OCI-LY7 (cell line): ENCODE measurements around the gene THAP8. TPM values are rescaled to one million over a fixed set of nuclear protein-coding genes. Genes with fewer than 3 reads are reported as not detected.
"Not testable (repeated sequence)": the region's sequence is repeated elsewhere in the genome, so short reads cannot be mapped to it uniquely, and the experiment has no call there.

Experiments
- BruUV-seq: library from RNA; stranded (reverse); fragments of 400-500 nt; replicated peaks from 2 replicates; lab custom pipeline; 2021; lab: Mats Ljungman, UMichigan
- CTCF ChIA-PET: fragments of 300-600 bp; sonication (Branson Sonifier 250); formaldehyde crosslinking; loops from one replicate; lab custom pipeline; 2022; ENCODE audit warnings: antibody characterized with exemption; ENCODE audit not compliant: unreplicated experiment; lab: Charles Lee
- POLR2A ChIA-PET: fragments of 300-600 bp; sonication (Branson Sonifier 250); formaldehyde crosslinking; loops from one replicate; lab custom pipeline; 2022; ENCODE audit warnings: antibody characterized with exemption; lab: Charles Lee
- DNase-seq: peaks from one replicate; pipeline ENCODE4 v3.0.0-alpha.2; 2015; ENCODE audit warnings: low spot score
- H2AFZ ChIP-seq: fragments of 200-600 bp; sonication (generic), shearing (Covaris generic); 2 replicates; pipeline ENCODE4 v1.6.1; 2014; ENCODE audit warnings: mild to moderate bottlenecking, antibody characterized with exemption, low read length, moderate library complexity
- H3K27ac ChIP-seq: fragments of 200-600 bp; sonication (generic); 2 replicates; pipeline ENCODE4 v1.5.1; 2014; ENCODE audit warnings: mixed run types, low read depth, mild to moderate bottlenecking, moderate library complexity, low read length, inconsistent platforms; ENCODE audit not compliant: poor library complexity, severe bottlenecking
- H3K36me3 ChIP-seq: fragments of 200-600 bp; sonication (generic); 2 replicates; pipeline ENCODE4 v1.6.1; 2014; ENCODE audit warnings: mild to moderate bottlenecking, antibody characterized with exemption, low read length, moderate library complexity, mixed read lengths; ENCODE audit not compliant: insufficient read depth
- H3K4me1 ChIP-seq: fragments of 200-600 bp; sonication (generic); 2 replicates; pipeline ENCODE4 v1.5.1; 2014; ENCODE audit warnings: mild to moderate bottlenecking, low read length; ENCODE audit not compliant: insufficient read depth, poor library complexity, severe bottlenecking
- H3K4me2 ChIP-seq: fragments of 200-600 bp; sonication (generic); 2 replicates; pipeline ENCODE4 v1.6.1; 2014; ENCODE audit warnings: mild to moderate bottlenecking, low read length
- H3K4me3 ChIP-seq: fragments of 200-600 bp; sonication (generic); 2 replicates; pipeline ENCODE4 v1.5.1; 2014; ENCODE audit warnings: mild to moderate bottlenecking, low read depth, low read length; ENCODE audit not compliant: poor library complexity, severe bottlenecking
- H3K79me2 ChIP-seq: fragments of 200-600 bp; sonication (generic); 2 replicates; pipeline ENCODE4 v1.6.1; 2016; ENCODE audit warnings: low read depth, mild to moderate bottlenecking, low read length, moderate library complexity, mixed read lengths; ENCODE audit not compliant: insufficient read depth
- H3K9me2 ChIP-seq: fragments of 200-600 bp; sonication (generic); 2 replicates; pipeline ENCODE4 v1.6.1; 2016; ENCODE audit warnings: mild to moderate bottlenecking, low read length, mixed read lengths; ENCODE audit not compliant: insufficient read depth
- H3K9me3 ChIP-seq: fragments of 200-600 bp; sonication (generic); 2 replicates; pipeline ENCODE4 v1.6.1; 2014; ENCODE audit warnings: mild to moderate bottlenecking, mixed run types, low read length, mixed read lengths
- H4K20me1 ChIP-seq: fragments of 200-600 bp; sonication (generic); 2 replicates; pipeline ENCODE4 v1.6.1; 2014; ENCODE audit warnings: mild to moderate bottlenecking, antibody characterized with exemption, low read length, moderate library complexity, mixed read lengths; ENCODE audit not compliant: insufficient read depth
- CTCF ChIP-seq: fragments of 200-600 bp; sonication (generic); conservative IDR thresholded peaks from 2 replicates; pipeline ENCODE4 v1.5.1; 2014; ENCODE audit warnings: mild to moderate bottlenecking, antibody characterized with exemption, low read length, moderate library complexity, mixed read lengths
- EZH2phosphoT487 ChIP-seq: fragments of 200-600 bp; sonication (generic); IDR thresholded peaks from 2 replicates; pipeline ENCODE4 v1.6.1; 2018; ENCODE audit warnings: low read depth, borderline replicate concordance, mild to moderate bottlenecking, mixed run types, antibody characterized with exemption, low read length, moderate library complexity, mixed read lengths
- intact Hi-C: fragments of 100-400 bp; cut with micrococcal nuclease; formaldehyde crosslinking; loops from one replicate; pipeline ENCODE4 v1.10.0; 2022; ENCODE audit not compliant: unreplicated experiment
- total RNA-seq, 2 experiments: library from RNA; depleted of rRNA in 1 of 2; stranded (reverse); fragments of >200 nt in 1 of 2; shearing (Covaris generic) in 1 of 2; gene quantifications; 2 replicates each; pipeline ENCODE4 v1.2.3, GENCODE V29; 2014 to 2022

Gene THAP8
- total RNA-seq, 2 experiments from 2014 or later = 7.3 TPM

- intact Hi-C loops = no loop called here
- no peaks in the 10 kb centered on the region for H4K20me1 ChIP-seq
- no peaks in the 10 kb centered on the region for H3K36me3 ChIP-seq
- TF ChIP-seq EZH2phosphoT487 (no peak), CTCF (no peak)
- no peaks in the 10 kb centered on the region for H3K4me1 ChIP-seq
- H3K79me2 ChIP-seq = no peaks in the 10 kb centered on the region
- no peak for DNase-seq
- H3K27ac ChIP-seq = no peak overlapping the region
- H3K9me2 ChIP-seq = no peaks in the 10 kb centered on the region
- no peak overlapping the region for H3K4me2 ChIP-seq
- ChIA-PET CTCF (no interaction called here), POLR2A (no interaction called here)
- H3K9me3 ChIP-seq = no peaks in the 10 kb centered on the region
- BruUV-seq = no TSS peak
- H3K4me3 ChIP-seq = no peak overlapping the region
- no peak overlapping the region for H2AFZ ChIP-seq
Observed at GRCh38 chr19:36041831-36042230, 12.3 kb downstream of the THAP8 start.

GRCh38 chr19:36041092-36041491 is 13.0 kb downstream of the THAP8 start:
- H4K20me1 ChIP-seq, H3K79me2 ChIP-seq, H3K4me2 ChIP-seq, intact Hi-C loops, BruUV-seq, H3K9me3 ChIP-seq, POLR2A ChIA-PET, DNase-seq, H3K36me3 ChIP-seq, H3K4me3 ChIP-seq, H3K27ac ChIP-seq, H3K4me1 ChIP-seq, CTCF ChIA-PET, H3K9me2 ChIP-seq, H2AFZ ChIP-seq: not testable (repeated sequence)

GRCh38 chr19:36040495-36040894 is 13.6 kb downstream of the THAP8 start:
- no peaks in the 10 kb centered on the region for H3K9me2 ChIP-seq
- no peak overlapping the region for H3K4me3 ChIP-seq
- H3K79me2 ChIP-seq = no peaks in the 10 kb centered on the region
- H3K27ac ChIP-seq = no peak overlapping the region
- H2AFZ ChIP-seq = no peak overlapping the region
- intact Hi-C loops = no loop called here
- H3K9me3 ChIP-seq = no peaks in the 10 kb centered on the region
- no TSS peak for BruUV-seq
- H3K4me1 ChIP-seq = no peaks in the 10 kb centered on the region
- CTCF ChIA-PET = no interaction called here
- no peak overlapping the region for H3K4me2 ChIP-seq
- H3K36me3 ChIP-seq = no peaks in the 10 kb centered on the region
- no peak for DNase-seq
- TF ChIP-seq EZH2phosphoT487 = no peak
- TF ChIP-seq CTCF = no peak
- POLR2A ChIA-PET = no interaction called here
- no peaks in the 10 kb centered on the region for H4K20me1 ChIP-seq
